Measurements from ENCODE around the gene SKAP1.
"Not testable (repeated sequence)": the region's sequence is repeated elsewhere in the genome, so short reads cannot be mapped to it uniquely, and the experiment has no call there.

SKAP1 gene

GRCh38 chr17:48429638-48430586 lies at the start of gene SKAP1:
Gene SKAP1, minus strand, starts transcription at chr17:48430214.
- no peak for DNase-seq

- DNase-seq: no peak
Observed at GRCh38 chr17:48479014-48479402, 49.0 kb upstream of the SKAP1 start.

- no peak for DNase-seq
Observed at GRCh38 chr17:48478224-48479013, 48.4 kb upstream of the SKAP1 start.

- DNase-seq: no peak
Observed at GRCh38 chr17:48477221-48477620, 47.2 kb upstream of the SKAP1 start.

GRCh38 chr17:48472411-48473281 lies 42.6 kb upstream of the SKAP1 start:
- DNase-seq: peak; percentile 93

GRCh38 chr17:48471817-48472410 lies 41.9 kb upstream of the SKAP1 start:
- DNase-seq: peak; percentile 86

GRCh38 chr17:48470388-48471034 lies 40.5 kb upstream of the SKAP1 start:
- no peak for DNase-seq

GRCh38 chr17:48469227-48469626 lies 39.2 kb upstream of the SKAP1 start:
- DNase-seq: no peak

- no peak for DNase-seq
Observed at GRCh38 chr17:48468299-48468698, 38.3 kb upstream of the SKAP1 start.

- no peak for DNase-seq
Observed at GRCh38 chr17:48465884-48466283, 35.9 kb upstream of the SKAP1 start.

- DNase-seq: no peak
Observed at GRCh38 chr17:48463526-48463925, 33.5 kb upstream of the SKAP1 start.

- no peak for DNase-seq
Observed at GRCh38 chr17:48462946-48463345, 32.9 kb upstream of the SKAP1 start.

- DNase-seq: peak; percentile 75
Observed at GRCh38 chr17:48460052-48460451, 30.0 kb upstream of the SKAP1 start.

- no peak for DNase-seq
Observed at GRCh38 chr17:48459070-48459844, 29.2 kb upstream of the SKAP1 start.

GRCh38 chr17:48457080-48457836 lies 27.2 kb upstream of the SKAP1 start:
- DNase-seq: peak; percentile 40

- DNase-seq: no peak
Observed at GRCh38 chr17:48456589-48456988, 26.6 kb upstream of the SKAP1 start.

- DNase-seq: no peak
Observed at GRCh38 chr17:48455791-48456190, 25.8 kb upstream of the SKAP1 start.

GRCh38 chr17:48453447-48453846 lies 23.4 kb upstream of the SKAP1 start:
- no peak for DNase-seq

GRCh38 chr17:48451489-48451888 lies 21.5 kb upstream of the SKAP1 start:
- DNase-seq: no peak

GRCh38 chr17:48449335-48449734 lies 19.3 kb upstream of the SKAP1 start:
- not testable (repeated sequence) for DNase-seq
